ENCODE results near the gene MAD1L1. TPM values are rescaled to one million over a fixed set of nuclear protein-coding genes. Genes with fewer than 3 reads are reported as not detected.

MAD1L1 gene
- total RNA-seq, 1 experiment from 2014 or later, result 50.8 TPM

GRCh38 chr7:1775389-1775788 lies 457.4 kb downstream of the MAD1L1 start:
- ChIA-PET POLR2A (ENCODE audit: unreplicated experiment) (no interaction called here), CTCF (no interaction called here)
- TF ChIP-seq CTCF (conservative IDR thresholded peaks at IDR 0.05), result no peak
- no peak for TF ChIP-seq EZH2 (IDR thresholded peaks at IDR 0.05; ENCODE audit: low read depth)
- no peak overlapping the region for H3K4me3 ChIP-seq
- no peaks in the 10 kb centered on the region for H3K79me2 ChIP-seq (ENCODE audit: low read depth)
- no peaks in the 10 kb centered on the region for H3K9me2 ChIP-seq (ENCODE audit: insufficient read depth)
- no peaks in the 10 kb centered on the region for H3K36me3 ChIP-seq (ENCODE audit: low read depth)
- intact Hi-C loops (cut with micrococcal nuclease; ENCODE audit: unreplicated experiment), result no loop called here
- no peak overlapping the region for H3K4me2 ChIP-seq
- no peaks in the 10 kb centered on the region for H3K4me1 ChIP-seq (replicated peaks; ENCODE audit: insufficient read depth)
- DNase-seq, result no peak
- no peak overlapping the region for H2AFZ ChIP-seq
- BruUV-seq (replicated peaks), result no TSS peak
- H3K27me3 ChIP-seq (ENCODE audit: insufficient read depth, low read depth), result peaks cover 71% of the 10 kb centered on the region
- no peaks in the 10 kb centered on the region for H4K20me1 ChIP-seq (ENCODE audit: insufficient read depth)
- H3K9me3 ChIP-seq (ENCODE audit: insufficient read depth, low read depth), result no peaks in the 10 kb centered on the region; the same call in 1 of the 2 replicates
- 0 out of 2 replicates have a peak, but pooled peaks cover 4% of the 10 kb centered on the region for H3F3A ChIP-seq (ENCODE audit: insufficient read depth, low read depth)
- no peak overlapping the region for H3K27ac ChIP-seq

- no TSS peak for BruUV-seq (replicated peaks)
- no peaks in the 10 kb centered on the region for H3K9me3 ChIP-seq (ENCODE audit: insufficient read depth, low read depth)
- intact Hi-C loops (cut with micrococcal nuclease; ENCODE audit: unreplicated experiment), result no loop called here
Measured at GRCh38 chr7:1770331-1770730, 462.4 kb downstream of the MAD1L1 start.

GRCh38 chr7:1769286-1770200 lies 463.2 kb downstream of the MAD1L1 start:
- no peaks in the 10 kb centered on the region for H3K9me3 ChIP-seq (ENCODE audit: insufficient read depth, low read depth)
- H3K4me1 ChIP-seq (replicated peaks; ENCODE audit: insufficient read depth), result no peaks in the 10 kb centered on the region
- intact Hi-C loops (cut with micrococcal nuclease; ENCODE audit: unreplicated experiment), result no loop called here
- TF ChIP-seq CTCF (conservative IDR thresholded peaks at IDR 0.05) (no peak), EZH2 (IDR thresholded peaks at IDR 0.05; ENCODE audit: low read depth) (no peak)
- H3K9me2 ChIP-seq (ENCODE audit: insufficient read depth), result no peaks in the 10 kb centered on the region
- no TSS peak for BruUV-seq (replicated peaks)
- H3K27ac ChIP-seq, result no peak overlapping the region
- ChIA-PET CTCF (no interaction called here), POLR2A (ENCODE audit: unreplicated experiment) (no interaction called here)
- H3K4me3 ChIP-seq, result no peak overlapping the region
- H3K79me2 ChIP-seq (ENCODE audit: low read depth), result no peaks in the 10 kb centered on the region
- H3K36me3 ChIP-seq (ENCODE audit: low read depth), result no peaks in the 10 kb centered on the region
- peaks cover 87% of the 10 kb centered on the region for H3K27me3 ChIP-seq (ENCODE audit: insufficient read depth, low read depth)
- no peak overlapping the region for H3K4me2 ChIP-seq
- H3F3A ChIP-seq (ENCODE audit: insufficient read depth, low read depth), result 0 out of 2 replicates have a peak, but pooled peaks cover 4% of the 10 kb centered on the region
- H4K20me1 ChIP-seq (ENCODE audit: insufficient read depth), result no peaks in the 10 kb centered on the region; the same call in 1 of the 2 replicates
- H2AFZ ChIP-seq, result no peak overlapping the region
- DNase-seq, result no peak

More at GRCh38 chr7:1770331-1770730, 462.4 kb downstream of the MAD1L1 start:
- Histone ChIP-seq H3K4me3 (no peak overlapping the region), H3K27ac (no peak overlapping the region), H3K36me3 (ENCODE audit: low read depth) (no peaks in the 10 kb centered on the region), H4K20me1 (ENCODE audit: insufficient read depth) (no peaks in the 10 kb centered on the region; the same call in 1 of the 2 replicates), H3K4me2 (no peak overlapping the region), H3K4me1 (replicated peaks; ENCODE audit: insufficient read depth) (no peaks in the 10 kb centered on the region), H3K79me2 (ENCODE audit: low read depth) (no peaks in the 10 kb centered on the region), H2AFZ (no peak overlapping the region), H3F3A (ENCODE audit: insufficient read depth, low read depth) (0 out of 2 replicates have a peak, but pooled peaks cover 4% of the 10 kb centered on the region), H3K9me2 (ENCODE audit: insufficient read depth) (no peaks in the 10 kb centered on the region), H3K27me3 (ENCODE audit: insufficient read depth, low read depth) (peaks cover 92% of the 10 kb centered on the region)
- TF ChIP-seq CTCF (conservative IDR thresholded peaks at IDR 0.05) (no peak), EZH2 (IDR thresholded peaks at IDR 0.05; ENCODE audit: low read depth) (no peak)
- CTCF ChIA-PET, result no interaction called here
- POLR2A ChIA-PET (ENCODE audit: unreplicated experiment), result interaction anchor here (0.6 kb wide), 1 partner anchor 1082 kb away, joined by 4 read pairs; no protein-coding TSS in a partner anchor
- no peak for DNase-seq

All from PC-9 (cell line).